Measurements from ENCODE around the gene SEZ6L. TPM values are rescaled to one million over a fixed set of nuclear protein-coding genes. Genes with fewer than 3 reads are reported as not detected.

The SEZ6L gene
- total RNA-seq, 1 donor from 2014 or later = 2.3 TPM

DNA sequence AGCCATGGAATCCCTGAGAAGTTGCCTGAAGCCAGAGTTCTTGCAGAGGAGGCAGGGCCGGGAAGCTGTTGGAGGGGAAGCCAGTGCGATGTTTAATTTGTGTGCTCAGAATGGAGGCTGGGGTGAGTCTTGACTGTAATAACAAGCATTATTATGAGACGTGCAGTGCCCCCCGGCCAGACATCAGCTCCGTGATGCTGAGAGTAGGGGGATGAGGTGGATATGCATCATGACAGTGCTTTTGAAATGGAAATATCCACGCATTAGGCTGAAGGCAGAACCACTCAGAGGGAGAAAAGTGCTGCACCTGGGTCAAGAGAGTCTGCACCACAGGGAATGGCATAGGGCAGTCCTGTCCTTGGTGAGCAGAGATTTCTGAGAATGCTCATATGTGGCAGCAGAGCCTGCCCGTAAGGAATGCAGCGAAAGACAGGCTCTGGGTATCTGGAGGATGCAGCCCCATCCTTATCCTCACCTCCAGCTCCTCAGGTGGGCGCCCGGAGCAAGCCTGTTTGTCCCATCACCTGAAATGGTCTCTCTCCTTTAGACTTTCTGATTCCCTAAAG is 37.6 kb upstream of the SEZ6L start:
- Histone ChIP-seq H2AFZ (ENCODE audit: low read depth, low read length) (no peak overlapping the region), H3K27ac (ENCODE audit: low read depth, low read length) (no peak overlapping the region), H3K9ac (ENCODE audit: low read length) (no peak overlapping the region), H3K4me2 (ENCODE audit: low read length) (no peak overlapping the region), H4K20me1 (ENCODE audit: insufficient read depth, low read length) (no peaks in the 10 kb centered on the region), H3K9me3 (ENCODE audit: insufficient read depth, low read depth, low read length) (peaks cover 5% of the 10 kb centered on the region), H3K79me2 (ENCODE audit: insufficient read depth, low read length) (no peaks in the 10 kb centered on the region), H3K27me3 (ENCODE audit: insufficient read depth, low read length) (no peaks in the 10 kb centered on the region), H3K4me1 (ENCODE audit: insufficient read depth, low read length) (no peaks in the 10 kb centered on the region), H3K36me3 (ENCODE audit: insufficient read depth, low read length) (no peaks in the 10 kb centered on the region), H3K4me3 (ENCODE audit: insufficient read depth, low read depth, low read length) (no peak overlapping the region)
- Mint-ChIP-seq H3K36me3 (ENCODE audit: low read depth, unreplicated experiment) (no peaks in the 10 kb centered on the region), H3K27ac (ENCODE audit: unreplicated experiment) (no peak overlapping the region), H3K4me3 (ENCODE audit: unreplicated experiment) (no peak overlapping the region), H3K9me3 (ENCODE audit: unreplicated experiment) (no peaks in the 10 kb centered on the region), H3K4me1 (ENCODE audit: low read depth, unreplicated experiment) (no peaks in the 10 kb centered on the region), H3K27me3 (ENCODE audit: low read depth, unreplicated experiment) (peaks cover 12% of the 10 kb centered on the region)
- no peak for FAIRE-seq
- no peak for TF ChIP-seq EZH2 (IDR thresholded peaks at IDR 0.05; ENCODE audit: insufficient read depth, low read length)
- TF ChIP-seq, protein P1, sequence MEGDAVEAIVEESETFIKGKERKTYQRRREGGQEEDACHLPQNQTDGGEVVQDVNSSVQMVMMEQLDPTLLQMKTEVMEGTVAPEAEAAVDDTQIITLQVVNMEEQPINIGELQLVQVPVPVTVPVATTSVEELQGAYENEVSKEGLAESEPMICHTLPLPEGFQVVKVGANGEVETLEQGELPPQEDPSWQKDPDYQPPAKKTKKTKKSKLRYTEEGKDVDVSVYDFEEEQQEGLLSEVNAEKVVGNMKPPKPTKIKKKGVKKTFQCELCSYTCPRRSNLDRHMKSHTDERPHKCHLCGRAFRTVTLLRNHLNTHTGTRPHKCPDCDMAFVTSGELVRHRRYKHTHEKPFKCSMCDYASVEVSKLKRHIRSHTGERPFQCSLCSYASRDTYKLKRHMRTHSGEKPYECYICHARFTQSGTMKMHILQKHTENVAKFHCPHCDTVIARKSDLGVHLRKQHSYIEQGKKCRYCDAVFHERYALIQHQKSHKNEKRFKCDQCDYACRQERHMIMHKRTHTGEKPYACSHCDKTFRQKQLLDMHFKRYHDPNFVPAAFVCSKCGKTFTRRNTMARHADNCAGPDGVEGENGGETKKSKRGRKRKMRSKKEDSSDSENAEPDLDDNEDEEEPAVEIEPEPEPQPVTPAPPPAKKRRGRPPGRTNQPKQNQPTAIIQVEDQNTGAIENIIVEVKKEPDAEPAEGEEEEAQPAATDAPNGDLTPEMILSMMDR (IDR thresholded peaks at IDR 0.05; ENCODE audit: insufficient read depth, low read depth, low read length) = no peak
- no peak for DNase-seq (ENCODE audit: low read depth)

DNA sequence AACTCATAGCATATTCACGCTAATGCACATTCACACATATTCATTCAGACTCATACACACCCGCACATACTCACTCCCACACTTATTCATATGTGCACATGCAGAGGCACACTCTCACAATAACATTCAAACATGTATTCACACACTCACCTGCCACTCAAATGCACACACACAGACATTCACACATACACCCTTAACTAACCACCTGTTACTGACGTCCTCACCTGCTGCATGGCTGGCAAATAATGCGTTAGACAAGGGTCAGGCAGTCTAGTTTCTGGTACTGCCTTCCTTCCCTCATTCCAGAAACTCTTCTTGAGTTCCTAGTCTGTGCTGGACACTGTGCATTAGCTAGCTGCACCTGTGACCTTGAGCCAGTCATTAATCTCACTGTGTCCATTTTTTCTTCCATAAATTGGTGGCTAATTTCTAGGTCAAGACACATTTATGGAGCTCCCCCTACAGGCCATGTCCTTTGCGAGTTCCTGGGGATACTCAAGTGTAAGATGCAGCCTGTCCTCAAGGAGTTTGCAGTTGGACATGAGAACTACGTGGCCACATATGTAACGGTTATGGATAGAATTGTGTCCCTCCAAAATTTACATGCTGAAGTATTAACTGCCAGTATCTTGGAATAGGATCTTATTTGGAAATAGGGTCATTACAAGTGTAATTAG is 34.5 kb upstream of the SEZ6L start:
- Histone ChIP-seq H3K9me3 (ENCODE audit: insufficient read depth, low read depth, low read length) (peaks cover 5% of the 10 kb centered on the region), H3K27me3 (ENCODE audit: insufficient read depth, low read length) (no peaks in the 10 kb centered on the region), H3K79me2 (ENCODE audit: insufficient read depth, low read length) (no peaks in the 10 kb centered on the region), H3K9ac (ENCODE audit: low read length) (no peak overlapping the region), H3K36me3 (ENCODE audit: insufficient read depth, low read length) (no peaks in the 10 kb centered on the region), H3K27ac (ENCODE audit: low read depth, low read length) (no peak overlapping the region), H3K4me2 (ENCODE audit: low read length) (no peak overlapping the region), H3K4me1 (ENCODE audit: insufficient read depth, low read length) (no peaks in the 10 kb centered on the region), H3K4me3 (ENCODE audit: insufficient read depth, low read depth, low read length) (no peak overlapping the region), H2AFZ (ENCODE audit: low read depth, low read length) (no peak overlapping the region), H4K20me1 (ENCODE audit: insufficient read depth, low read length) (no peaks in the 10 kb centered on the region)
- Mint-ChIP-seq H3K27me3 (ENCODE audit: low read depth, unreplicated experiment) (peaks cover 8% of the 10 kb centered on the region), H3K4me3 (ENCODE audit: unreplicated experiment) (no peak overlapping the region), H3K4me1 (ENCODE audit: low read depth, unreplicated experiment) (no peaks in the 10 kb centered on the region), H3K9me3 (ENCODE audit: unreplicated experiment) (no peaks in the 10 kb centered on the region), H3K36me3 (ENCODE audit: low read depth, unreplicated experiment) (no peaks in the 10 kb centered on the region), H3K27ac (ENCODE audit: unreplicated experiment) (no peak overlapping the region)
- no peak for FAIRE-seq
- no peak for TF ChIP-seq EZH2 (IDR thresholded peaks at IDR 0.05; ENCODE audit: insufficient read depth, low read length)
- TF ChIP-seq, protein P1 (IDR thresholded peaks at IDR 0.05; ENCODE audit: insufficient read depth, low read depth, low read length) = no peak
- DNase-seq (ENCODE audit: low read depth) = no peak

- peaks cover 8% of the 10 kb centered on the region for H3K27me3 Mint-ChIP-seq (ENCODE audit: low read depth, unreplicated experiment)
These were observed 33.5 kb upstream of the SEZ6L start for GRCh38 chr22:26135806-26136205.

More at GRCh38 chr22:26135806-26136205, 33.5 kb upstream of the SEZ6L start:
- no peak for DNase-seq (ENCODE audit: low read depth)
- TF ChIP-seq, protein P1 (IDR thresholded peaks at IDR 0.05; ENCODE audit: insufficient read depth, low read depth, low read length) = no peak
- H3K27ac ChIP-seq (ENCODE audit: low read depth, low read length) = no peak overlapping the region
- no peak for FAIRE-seq
- no peak overlapping the region for H3K9ac ChIP-seq (ENCODE audit: low read length)
- H3K4me2 ChIP-seq (ENCODE audit: low read length) = no peak overlapping the region
- Mint-ChIP-seq H3K4me1 (ENCODE audit: low read depth, unreplicated experiment) (no peaks in the 10 kb centered on the region), H3K27ac (ENCODE audit: unreplicated experiment) (no peak overlapping the region), H3K36me3 (ENCODE audit: low read depth, unreplicated experiment) (no peaks in the 10 kb centered on the region), H3K9me3 (ENCODE audit: unreplicated experiment) (no peaks in the 10 kb centered on the region), H3K4me3 (ENCODE audit: unreplicated experiment) (no peak overlapping the region)
- H3K79me2 ChIP-seq (ENCODE audit: insufficient read depth, low read length) = no peaks in the 10 kb centered on the region
- H4K20me1 ChIP-seq (ENCODE audit: insufficient read depth, low read length) = no peaks in the 10 kb centered on the region
- H3K4me3 ChIP-seq (ENCODE audit: insufficient read depth, low read depth, low read length) = no peak overlapping the region
- H3K9me3 ChIP-seq (ENCODE audit: insufficient read depth, low read depth, low read length) = peaks cover 5% of the 10 kb centered on the region
- H3K36me3 ChIP-seq (ENCODE audit: insufficient read depth, low read length) = no peaks in the 10 kb centered on the region
- H3K4me1 ChIP-seq (ENCODE audit: insufficient read depth, low read length) = no peaks in the 10 kb centered on the region
- no peaks in the 10 kb centered on the region for H3K27me3 ChIP-seq (ENCODE audit: insufficient read depth, low read length)
- no peak overlapping the region for H2AFZ ChIP-seq (ENCODE audit: low read depth, low read length)
